Peyer's patch (tissue), 4 donors: ENCODE results near the gene SYNC.

Experiments
- CTCF ChIP-seq, 6 experiments: fragments of 450-650 bp in 4 of 6; fragments of 200-600 bp in 2 of 6; sonication (generic) in 1 of 6; IDR thresholded peaks; one replicate each; pipeline ENCODE4 v1.5.1; 2017 to 2019; ENCODE audit warnings: antibody characterized with exemption in 6 of 6, mild to moderate bottlenecking in 3 of 6, moderate library complexity in 1 of 6
- POLR2A ChIP-seq, 2 donors: fragments of 450-650 bp; IDR thresholded peaks; one replicate each; pipeline ENCODE4 v1.5.1; 2017; ENCODE audit warnings: antibody characterized with exemption in 2 of 2, mild to moderate bottlenecking in 2 of 2, moderate library complexity in 2 of 2

GRCh38 chr1:32652244-32652962 lies 50.2 kb downstream of the SYNC start:
- TF ChIP-seq CTCF (IDR thresholded peaks at IDR 0.05) = no peak
- no peak for TF ChIP-seq POLR2A (IDR thresholded peaks at IDR 0.05)
